HG03432 (cell line): Measurements from ENCODE around the gene SAMD14.

ENCODE experiments used
- ATAC-seq: cut with Tn5 transposase; IDR thresholded peaks from one replicate; pipeline ENCODE4 v1.9.1; 2021; ENCODE audit warnings: mild to moderate bottlenecking, moderate library complexity; ENCODE audit not compliant: unreplicated experiment

Gene SAMD14

DNA sequence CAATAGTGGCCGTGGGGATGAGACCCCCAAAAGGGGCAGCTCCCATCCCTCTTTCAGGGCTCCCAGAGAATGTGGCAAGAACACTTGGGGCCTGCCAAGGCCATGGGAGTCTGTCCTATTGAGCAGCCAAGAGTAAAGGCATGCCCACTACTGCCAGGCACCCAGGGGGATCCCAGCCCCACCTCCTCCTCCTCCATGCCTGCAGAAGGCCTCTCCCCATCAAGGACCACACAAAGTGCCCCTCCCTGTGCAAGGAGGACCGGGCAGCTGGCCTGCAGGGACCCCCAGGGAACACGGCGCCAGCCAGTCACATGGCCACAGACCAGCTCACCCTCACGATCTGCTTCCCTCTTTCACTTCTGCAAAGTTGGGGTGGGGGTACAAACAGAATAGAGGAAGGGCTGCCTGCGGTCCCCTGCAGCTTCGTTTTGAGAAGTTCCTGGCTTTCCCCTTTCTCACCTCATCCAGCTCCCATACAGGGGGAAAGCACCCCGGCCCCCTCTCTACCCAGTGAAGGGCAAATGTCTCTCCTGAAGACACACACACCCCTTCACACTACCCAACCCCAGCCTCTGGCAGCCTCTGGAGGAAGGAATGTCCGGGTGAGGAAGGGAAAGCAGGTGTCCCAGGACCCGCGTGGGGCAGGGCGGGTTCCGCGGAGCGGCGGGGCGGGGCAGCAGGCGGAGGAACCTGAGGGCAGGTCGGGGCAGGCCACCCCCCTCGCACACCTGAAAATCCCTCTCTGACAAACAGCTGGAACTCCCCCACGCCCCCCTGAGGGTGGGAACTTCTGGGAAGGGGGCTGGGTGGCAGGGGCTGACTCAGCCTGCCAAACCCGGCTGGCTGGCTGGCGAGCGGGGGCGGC is 18.5 kb upstream of the SAMD14 start:
- ATAC-seq: peak; percentile 39

GRCh38 chr17:50147841-50148225 is 17.9 kb upstream of the SAMD14 start:
- ATAC-seq: no peak

DNA sequence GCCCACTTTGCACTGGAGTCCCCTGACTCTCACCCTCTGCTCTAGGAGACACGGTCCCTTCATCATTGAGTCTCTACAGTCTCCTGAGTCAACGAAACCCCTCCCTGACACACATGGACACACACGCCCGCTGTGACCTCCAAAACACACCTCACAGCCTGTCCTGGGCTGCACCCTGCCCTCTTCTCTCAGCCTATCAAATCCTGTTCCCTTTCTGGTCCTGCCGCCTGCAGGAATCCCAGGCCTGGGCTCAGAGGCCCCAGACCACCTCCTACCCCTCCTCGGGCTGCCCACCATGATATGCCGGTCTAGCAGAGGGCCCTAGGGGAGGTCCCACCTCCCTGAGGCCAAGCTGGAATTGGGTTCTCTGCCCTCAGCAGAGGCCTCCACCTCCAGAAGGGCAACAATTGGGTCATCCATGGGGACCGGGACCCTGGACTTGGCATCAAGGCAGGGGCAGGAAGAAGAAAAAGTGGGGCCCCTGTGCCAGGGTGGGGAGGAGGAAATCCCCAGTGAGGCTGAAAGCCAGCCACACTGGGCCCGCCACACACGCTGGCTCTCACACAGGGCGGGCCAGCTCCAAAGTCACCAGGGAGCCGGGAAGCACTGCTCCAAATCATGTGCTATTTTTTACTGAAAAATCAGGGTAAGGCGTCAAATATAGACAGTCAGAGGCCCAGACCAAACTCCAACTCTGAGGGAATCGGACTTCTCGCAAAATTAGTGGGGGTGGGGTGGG is 17.1 kb upstream of the SAMD14 start:
- no peak for ATAC-seq

DNA sequence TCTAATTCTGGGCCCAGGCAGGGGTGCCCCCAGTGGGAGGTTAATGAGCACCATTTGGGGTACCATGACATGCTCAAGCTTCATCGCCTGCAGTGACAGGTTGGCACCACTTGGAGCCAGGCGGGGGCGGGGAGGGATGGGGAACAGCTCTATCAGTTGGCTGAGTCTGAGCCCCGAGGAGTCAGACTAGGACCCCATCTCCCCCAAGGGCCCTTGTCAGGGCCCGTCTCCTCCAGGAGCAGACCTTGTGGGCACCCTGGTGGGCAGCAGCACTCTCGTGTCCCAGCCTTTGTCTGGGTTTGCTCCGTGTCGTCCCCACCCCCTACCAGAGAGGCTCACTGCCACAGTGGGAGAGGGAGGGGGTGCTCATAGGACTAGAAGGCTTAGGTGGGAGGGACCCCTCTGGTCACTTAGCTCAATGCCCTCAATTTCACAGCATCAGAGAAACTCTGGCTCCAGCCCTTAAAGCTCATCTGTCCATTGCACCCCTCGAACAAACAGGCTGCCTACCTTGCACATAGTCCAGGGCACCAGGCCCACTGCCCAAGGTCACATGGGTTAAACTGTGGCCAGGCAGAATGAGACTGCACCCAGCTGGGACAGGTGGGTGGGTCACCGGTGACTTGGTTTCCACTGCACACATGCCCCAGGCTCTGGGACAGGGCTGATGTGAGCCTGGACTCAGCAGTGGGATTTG is 16.4 kb upstream of the SAMD14 start:
- no peak for ATAC-seq

- no peak for ATAC-seq
Observed at GRCh38 chr17:50145532-50146229, 15.7 kb upstream of the SAMD14 start.

GRCh38 chr17:50144845-50145531 is 15.0 kb upstream of the SAMD14 start:
- ATAC-seq: no peak

- ATAC-seq: no peak
Observed at GRCh38 chr17:50144355-50144754, 14.4 kb upstream of the SAMD14 start.

DNA sequence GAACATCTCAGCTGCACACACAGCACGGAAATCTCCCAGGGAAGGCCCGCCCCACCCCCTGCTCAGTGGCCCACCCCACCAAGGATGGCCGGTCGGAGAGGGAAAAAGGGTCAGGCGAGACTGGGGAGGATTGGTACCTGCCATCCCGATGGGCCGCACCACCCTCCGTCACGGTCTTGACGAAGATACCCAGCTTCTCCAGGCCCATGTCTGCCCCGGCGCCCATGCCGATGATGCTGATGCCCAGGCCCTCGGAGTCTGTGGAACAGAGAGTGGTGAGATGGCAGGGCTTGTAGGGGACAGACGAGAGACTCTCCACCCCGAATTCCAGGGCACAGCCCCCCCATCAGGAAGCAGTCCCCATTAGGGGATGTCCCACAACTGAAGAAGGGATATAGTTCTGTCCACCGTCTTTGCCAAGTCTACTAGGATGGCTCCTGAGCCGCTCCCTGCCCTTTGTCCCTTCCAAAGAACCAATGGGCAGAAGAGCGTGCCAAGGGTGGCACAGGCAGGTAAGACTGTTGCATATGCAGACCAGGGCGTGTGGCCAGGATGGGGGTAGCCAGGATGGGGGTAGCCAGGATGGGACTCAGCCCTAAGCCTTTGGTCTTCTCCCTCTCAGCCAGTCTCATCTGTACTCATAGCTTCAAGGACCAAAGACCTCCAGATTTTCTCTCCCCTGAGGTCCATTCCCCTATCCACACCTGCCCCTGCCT is 13.7 kb upstream of the SAMD14 start:
- ATAC-seq: no peak

DNA sequence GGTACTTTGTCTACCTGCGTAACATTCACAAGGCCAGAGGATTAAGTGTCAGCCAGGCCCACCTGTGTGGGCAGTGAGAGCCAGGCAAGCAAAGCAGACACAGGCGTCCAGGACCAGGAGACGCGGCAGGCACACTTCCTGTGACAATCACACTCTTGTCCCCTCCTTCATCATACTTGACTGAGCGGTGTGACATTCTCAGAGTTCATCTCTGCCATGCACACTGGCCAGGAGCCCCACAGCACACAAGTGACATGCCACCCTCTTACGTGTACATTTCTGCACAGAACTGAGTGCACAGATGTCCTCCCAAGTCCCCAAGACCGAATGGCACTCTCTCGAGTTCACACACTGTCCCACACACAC is 11.8 kb upstream of the SAMD14 start:
- no peak for ATAC-seq

DNA sequence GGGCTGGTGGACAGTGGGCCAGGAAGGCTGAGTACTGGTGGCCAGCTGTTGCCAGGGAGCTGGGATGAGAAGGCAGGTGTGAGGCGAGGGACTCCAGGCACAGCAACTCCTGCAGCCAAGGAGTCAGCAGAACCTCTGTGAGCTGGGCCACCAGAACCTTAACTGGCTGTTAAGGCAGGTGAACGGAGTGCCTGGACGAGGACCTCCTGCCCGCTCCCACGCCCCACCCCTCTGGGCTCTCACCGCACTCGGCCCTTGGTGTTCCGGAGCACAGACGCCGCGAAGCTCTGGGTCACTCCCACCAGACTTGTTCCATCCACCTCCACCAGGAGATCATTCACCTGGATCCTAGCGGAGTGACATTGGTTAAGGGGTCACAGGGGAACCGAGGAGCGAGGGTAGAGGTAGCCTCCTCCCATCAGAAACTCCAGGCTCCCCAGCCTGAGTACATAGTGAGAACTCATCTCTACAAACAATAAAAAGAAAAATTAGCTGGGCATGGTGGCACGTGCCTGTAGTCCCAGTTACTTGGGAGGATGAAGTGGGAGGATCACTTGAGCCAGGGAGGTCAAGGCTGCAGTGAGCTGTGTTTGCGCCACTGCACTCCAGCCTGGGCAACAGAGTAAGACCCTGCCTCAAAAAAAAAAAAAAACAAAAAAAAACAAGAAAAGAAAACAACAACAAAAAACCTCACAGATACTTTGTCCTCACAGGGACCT is 11.2 kb upstream of the SAMD14 start:
- no peak for ATAC-seq

DNA sequence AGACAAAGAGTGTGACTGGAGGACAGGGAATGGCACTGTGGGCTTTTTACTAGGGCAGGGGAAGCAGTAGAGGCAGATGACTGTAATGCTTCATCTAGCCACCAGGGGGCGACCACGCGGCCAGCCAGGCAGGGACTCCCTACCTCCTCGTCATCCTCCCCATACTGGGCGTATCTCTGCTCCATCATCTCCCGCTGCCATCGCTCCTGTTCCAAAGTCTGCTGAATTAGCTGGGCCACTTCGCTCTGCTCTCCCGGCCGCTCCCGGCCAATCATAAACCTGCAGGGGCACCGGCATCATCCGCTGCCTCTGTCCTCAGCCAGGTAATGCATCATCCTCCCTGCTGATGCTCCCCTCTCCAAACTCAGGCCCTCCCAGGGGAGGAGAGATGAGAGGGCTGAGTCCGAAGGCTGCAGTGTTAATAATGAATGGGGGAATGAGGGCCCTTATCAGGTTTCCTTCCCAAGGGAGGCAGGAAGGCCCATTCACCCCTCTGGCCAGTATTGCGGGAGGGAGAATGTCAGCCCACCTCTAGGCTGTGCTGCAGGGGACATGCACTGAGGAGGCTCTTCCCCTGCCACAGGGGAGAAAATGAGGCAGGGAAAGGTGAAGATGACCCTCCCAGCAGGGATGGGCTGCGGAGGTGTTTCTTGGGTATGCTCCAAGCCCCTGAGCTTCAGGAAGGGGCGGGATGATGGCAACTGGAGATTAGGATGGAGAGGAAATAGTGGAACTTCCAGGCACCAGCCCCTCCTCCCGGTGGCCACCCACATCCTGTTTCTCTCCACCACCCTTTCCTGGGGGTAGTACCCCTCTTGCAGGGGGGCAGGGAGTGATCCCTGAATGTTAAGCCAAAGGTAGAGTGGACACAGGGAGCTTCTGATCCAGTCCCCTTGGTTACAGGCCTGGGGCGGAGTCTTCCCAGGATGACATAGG is 10.3 kb upstream of the SAMD14 start:
- ATAC-seq: peak; percentile 66

GRCh38 chr17:50139185-50139783 is 9.3 kb upstream of the SAMD14 start:
- no peak for ATAC-seq

GRCh38 chr17:50137042-50137441 is 7.1 kb upstream of the SAMD14 start:
- no peak for ATAC-seq

DNA sequence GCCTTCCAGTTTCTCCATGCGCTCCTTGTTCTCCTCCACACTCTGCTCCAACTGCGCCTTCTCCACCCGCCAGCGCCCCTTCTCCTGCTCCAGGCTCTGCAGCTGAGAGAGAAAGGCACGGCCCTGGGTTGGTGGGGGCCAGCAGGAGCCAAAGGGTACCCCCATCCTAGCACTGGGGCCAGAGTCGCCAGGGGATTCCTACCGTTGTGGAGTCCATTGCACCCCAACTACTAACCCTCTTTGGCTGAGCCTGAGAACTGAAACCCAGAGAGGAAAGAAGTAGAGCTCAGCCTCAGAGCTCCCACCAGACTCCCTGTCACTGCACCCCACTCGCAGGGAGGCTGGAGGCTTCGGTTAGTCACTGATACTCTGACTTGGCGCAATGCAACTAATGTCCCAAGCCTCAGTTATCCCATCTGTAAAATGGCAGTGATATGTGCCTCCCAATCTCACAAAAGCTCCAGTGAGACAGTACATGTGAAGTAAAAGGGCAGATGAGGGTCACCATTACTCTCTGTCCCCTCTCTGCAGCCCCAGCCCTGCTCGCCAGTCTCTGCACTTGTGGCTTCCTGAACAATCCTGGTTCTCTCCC is 6.2 kb upstream of the SAMD14 start:
- no peak for ATAC-seq

DNA sequence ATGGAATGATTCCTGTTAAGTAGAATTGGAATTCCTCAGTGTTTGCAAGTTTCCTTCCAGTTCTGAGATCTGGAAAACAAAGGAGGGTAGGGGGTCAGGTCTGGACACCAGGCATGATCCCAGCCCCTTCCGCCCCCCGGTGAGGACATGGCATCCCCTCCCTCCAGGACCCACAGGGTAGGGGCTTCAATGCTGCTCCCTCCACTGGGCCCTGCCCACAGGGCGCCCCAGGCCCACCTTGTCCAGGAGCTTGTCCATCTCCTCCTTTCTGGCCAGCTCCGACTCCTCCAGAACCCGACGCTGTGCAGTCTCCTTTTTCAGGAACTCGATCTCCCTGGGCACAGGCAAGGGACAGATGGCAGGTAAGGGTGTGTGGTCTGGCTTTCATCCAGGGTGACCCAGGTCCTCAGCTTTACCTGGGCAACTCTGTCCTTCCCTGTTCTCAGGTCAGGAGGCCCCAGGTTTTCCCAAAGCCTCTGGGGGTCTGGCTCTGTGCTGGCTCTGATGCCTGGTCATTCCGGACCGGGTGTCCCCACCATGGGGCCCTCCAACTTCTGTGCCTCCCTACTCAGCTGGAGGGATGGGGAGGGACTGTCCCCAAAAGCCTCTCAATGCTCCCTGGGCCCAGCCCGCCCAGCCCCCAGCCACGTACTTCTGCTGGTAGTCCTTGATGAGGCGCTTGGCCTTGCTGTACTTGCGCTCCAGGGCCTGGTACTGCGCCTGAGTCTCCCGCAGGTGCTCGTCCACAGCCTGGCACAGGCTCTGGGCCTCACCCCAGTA is 5.5 kb upstream of the SAMD14 start:
- no peak for ATAC-seq

DNA sequence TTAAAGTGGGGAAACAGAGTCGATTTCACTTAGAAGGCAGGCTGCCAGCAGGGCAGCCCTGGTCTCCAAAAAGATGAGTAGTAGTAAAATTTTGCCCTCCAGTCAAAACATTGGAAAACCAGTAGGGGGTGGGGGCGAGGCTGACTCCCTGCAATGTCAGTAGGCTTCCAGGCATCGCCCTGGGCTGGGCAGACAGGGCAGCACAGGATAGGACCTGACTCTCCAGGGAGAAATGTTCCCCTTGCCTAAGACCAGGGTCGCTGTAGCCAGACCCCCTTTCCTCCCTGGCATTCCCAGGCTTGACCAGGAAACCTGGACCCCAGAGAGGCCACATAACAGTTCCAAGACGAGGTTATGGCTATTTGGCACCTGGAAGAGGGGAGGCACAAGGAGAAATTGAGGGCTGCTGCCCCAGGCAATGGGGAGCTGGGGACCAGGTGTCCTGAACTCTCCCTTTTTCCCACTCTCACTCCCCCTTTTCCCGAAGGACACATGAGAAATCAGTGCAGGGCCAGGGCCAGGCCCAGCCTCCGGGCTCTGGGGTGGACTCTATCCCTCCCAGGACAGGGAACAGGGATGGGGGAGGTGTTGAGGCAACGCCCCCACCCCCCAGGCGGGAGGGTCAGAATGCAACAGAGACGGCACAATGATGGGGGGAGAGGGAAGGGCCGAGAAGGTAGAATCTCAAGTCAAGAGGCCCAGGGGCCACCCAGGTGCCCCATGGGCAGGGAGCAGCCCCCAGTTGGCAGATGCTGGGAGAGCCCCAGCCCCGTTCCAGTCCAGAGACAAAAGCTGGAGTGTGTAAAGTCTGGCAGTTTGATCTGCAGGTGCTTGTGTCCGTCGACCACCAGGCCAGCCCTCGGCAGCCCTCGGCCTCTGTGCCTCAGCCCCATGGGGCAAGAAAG is 4.5 kb upstream of the SAMD14 start:
- ATAC-seq: no peak
